ENCODE measurements around the gene CERS6. TPM values are rescaled to one million over a fixed set of nuclear protein-coding genes. Genes with fewer than 3 reads are reported as not detected.

Gene CERS6
- total RNA-seq, 1 experiment from 2014 or later: 30.3 TPM

- no peaks in the 10 kb centered on the region for H3K4me1 ChIP-seq (ENCODE audit: control insufficient read depth, insufficient read depth, low read length)
- no TSS peak for BruUV-seq (replicated peaks)
- intact Hi-C loops (cut with micrococcal nuclease; ENCODE audit: unreplicated experiment): no loop called here
- H3K27ac ChIP-seq (ENCODE audit: low read length): no peak overlapping the region
- DNase-seq (ENCODE audit: low read depth, low spot score) (no peak), ATAC-seq (no peak)
- H3K27me3 ChIP-seq (ENCODE audit: control insufficient read depth, insufficient read depth, low read length): no peaks in the 10 kb centered on the region
- no peak overlapping the region for H3K4me3 ChIP-seq (ENCODE audit: low read depth in 2 of 2, low read length in 2 of 2)
- in situ Hi-C loops (cut with HindIII; ENCODE audit: low pct_unique_long_range_greater_than_20kb, low sequenced_read_pairs): no loop called here
- ChIA-PET POLR2A (no interaction called here), CTCF (no interaction called here)
- no peaks in the 10 kb centered on the region for H3K9me3 ChIP-seq (ENCODE audit: control insufficient read depth, insufficient read depth, low read depth, low read length)
- H3K36me3 ChIP-seq (ENCODE audit: control insufficient read depth, insufficient read depth, low read length): no peaks in the 10 kb centered on the region
- TF ChIP-seq POLR2AphosphoS5 (IDR thresholded peaks at IDR 0.05; ENCODE audit: low read depth, low read length): no peak
- no peak for TF ChIP-seq REST (IDR thresholded peaks at IDR 0.05; ENCODE audit: insufficient read depth in 1 of 2, low read depth in 2 of 2, low read length in 1 of 2)
- TF ChIP-seq CTCF (IDR thresholded peaks at IDR 0.05): no peak
- TF ChIP-seq SIN3A (IDR thresholded peaks at IDR 0.05; ENCODE audit: borderline replicate concordance, insufficient read depth, low read depth, low read length): no peak
- no peak for TF ChIP-seq TCF7L2 (IDR thresholded peaks at IDR 0.05; ENCODE audit: low read depth, low read length)
Observed at GRCh38 chr2:168782271-168782670, 326.2 kb downstream of the CERS6 start.

DNA sequence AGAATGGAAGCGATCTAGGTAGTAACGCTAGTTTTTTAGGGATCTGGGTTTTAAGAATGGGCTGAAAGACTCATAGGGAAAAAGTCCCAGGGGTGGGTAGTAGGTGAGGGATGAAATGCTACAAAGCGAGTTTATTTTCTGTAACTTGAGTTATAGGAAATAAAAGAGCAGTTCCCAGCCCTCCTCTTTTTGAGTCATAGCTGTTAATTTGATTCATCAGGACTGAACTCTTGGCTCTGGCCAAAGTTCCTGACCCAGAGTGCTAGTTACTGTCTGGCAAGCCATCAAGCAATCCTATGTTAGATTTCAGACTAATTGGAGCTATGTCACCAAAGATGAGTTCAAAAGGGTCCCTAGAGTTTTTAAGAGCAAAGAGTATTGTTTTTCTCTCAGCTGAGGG is 328.9 kb downstream of the CERS6 start:
- in situ Hi-C loops (cut with HindIII; ENCODE audit: low pct_unique_long_range_greater_than_20kb, low sequenced_read_pairs) (no loop called here), intact Hi-C loops (cut with micrococcal nuclease; ENCODE audit: unreplicated experiment) (no loop called here)
- no peak overlapping the region for H3K4me3 ChIP-seq (ENCODE audit: low read depth in 2 of 2, low read length in 2 of 2)
- DNase-seq (ENCODE audit: low read depth, low spot score) (no peak), ATAC-seq (no peak)
- CTCF ChIA-PET: interaction anchor here (1.1 kb wide), 1 partner anchor 11 kb away, joined by 11 read pairs; no protein-coding TSS in a partner anchor
- POLR2A ChIA-PET: no interaction called here
- H3K36me3 ChIP-seq (ENCODE audit: control insufficient read depth, insufficient read depth, low read length): no peaks in the 10 kb centered on the region
- no peaks in the 10 kb centered on the region for H3K27me3 ChIP-seq (ENCODE audit: control insufficient read depth, insufficient read depth, low read length)
- H3K4me1 ChIP-seq (ENCODE audit: control insufficient read depth, insufficient read depth, low read length): no peaks in the 10 kb centered on the region
- TF ChIP-seq CTCF (IDR thresholded peaks at IDR 0.05): no peak
- TF ChIP-seq SIN3A (IDR thresholded peaks at IDR 0.05; ENCODE audit: borderline replicate concordance, insufficient read depth, low read depth, low read length): no peak
- no peak for TF ChIP-seq REST (IDR thresholded peaks at IDR 0.05; ENCODE audit: insufficient read depth in 1 of 2, low read depth in 2 of 2, low read length in 1 of 2)
- no peak for TF ChIP-seq POLR2AphosphoS5 (IDR thresholded peaks at IDR 0.05; ENCODE audit: low read depth, low read length)
- no peak for TF ChIP-seq TCF7L2 (IDR thresholded peaks at IDR 0.05; ENCODE audit: low read depth, low read length)
- BruUV-seq (replicated peaks): no TSS peak
- H3K9me3 ChIP-seq (ENCODE audit: control insufficient read depth, insufficient read depth, low read depth, low read length): no peaks in the 10 kb centered on the region
- no peak overlapping the region for H3K27ac ChIP-seq (ENCODE audit: low read length)
